Measurements from ENCODE around the gene KIAA1671. TPM values are rescaled to one million over a fixed set of nuclear protein-coding genes. Genes with fewer than 3 reads are reported as not detected.

KIAA1671 gene
- total RNA-seq, 2 experiments from 2014 or later: 12.3 to 14.0 TPM

GRCh38 chr22:25051073-25051472 lies 98.6 kb downstream of the KIAA1671 start:
- H3K4me1 Mint-ChIP-seq: peaks cover 17% of the 10 kb centered on the region
- no peak for ATAC-seq
- H3K9me3 Mint-ChIP-seq (ENCODE audit: low read depth): peaks cover 14% of the 10 kb centered on the region
- ChIA-PET CTCF (interaction anchor here (0.6 to 6.3 kb wide), 12 partner anchors 8 to 209 kb away, joined by 3 to 79 read pairs (median 5); partner anchors contain the start of genes KIAA1671 and LHFPL7), POLR2A (no interaction called here)
- H3K27me3 Mint-ChIP-seq: peaks cover 2% of the 10 kb centered on the region
- H3K36me3 Mint-ChIP-seq (ENCODE audit: low read depth): no peaks in the 10 kb centered on the region
- intact Hi-C loops (cut with DNase I, micrococcal nuclease): no loop called here
- H3K4me3 Mint-ChIP-seq: no peak overlapping the region
- no peak overlapping the region for H3K27ac Mint-ChIP-seq
- DNase-seq: peak; percentile 52

GRCh38 chr22:25051983-25052710 lies 99.6 kb downstream of the KIAA1671 start:
- POLR2A ChIA-PET: no interaction called here
- H3K4me3 Mint-ChIP-seq: no peak overlapping the region

GRCh38 chr22:25053153-25053805 lies 100.8 kb downstream of the KIAA1671 start:
- peaks cover 27% of the 10 kb centered on the region for H3K4me1 Mint-ChIP-seq
- intact Hi-C loops (cut with DNase I, micrococcal nuclease): no loop called here
- no peaks in the 10 kb centered on the region for H3K36me3 Mint-ChIP-seq (ENCODE audit: low read depth)
- ChIA-PET POLR2A (interaction anchor here (1.2 kb wide), 1 partner anchor 57 kb away, joined by 3 read pairs; no protein-coding TSS in a partner anchor), CTCF (interaction anchor here (0.8 to 6.3 kb wide), 7 partner anchors 16 to 120 kb away, joined by 3 to 79 read pairs (median 3); partner anchors contain the start of genes KIAA1671 and LHFPL7)
- DNase-seq (peak; percentile 20), ATAC-seq (no peak)
- H3K4me3 Mint-ChIP-seq: no peak overlapping the region
- peaks cover 14% of the 10 kb centered on the region for H3K9me3 Mint-ChIP-seq (ENCODE audit: low read depth)
- peak overlapping the region; percentile 43 for H3K27ac Mint-ChIP-seq
- H3K27me3 Mint-ChIP-seq: peaks cover 2% of the 10 kb centered on the region

More at GRCh38 chr22:25051983-25052710, 99.6 kb downstream of the KIAA1671 start:
- DNase-seq (no peak), ATAC-seq (no peak)
- intact Hi-C loops (cut with DNase I, micrococcal nuclease): no loop called here
- Mint-ChIP-seq H3K27me3 (peaks cover 2% of the 10 kb centered on the region), H3K27ac (no peak overlapping the region), H3K4me1 (peaks cover 21% of the 10 kb centered on the region), H3K9me3 (ENCODE audit: low read depth) (peaks cover 14% of the 10 kb centered on the region), H3K36me3 (ENCODE audit: low read depth) (no peaks in the 10 kb centered on the region)
- CTCF ChIA-PET: interaction anchor here (0.8 to 6.3 kb wide), 7 partner anchors 8 to 121 kb away, joined by 3 to 79 read pairs (median 4); partner anchors contain the start of genes KIAA1671 and LHFPL7

GRCh38 chr22:25054943-25055511 lies 102.5 kb downstream of the KIAA1671 start:
- H3K27ac Mint-ChIP-seq: peak overlapping the region; percentile 81
- peaks cover 14% of the 10 kb centered on the region for H3K9me3 Mint-ChIP-seq (ENCODE audit: low read depth)
- H3K36me3 Mint-ChIP-seq (ENCODE audit: low read depth): no peaks in the 10 kb centered on the region
- ATAC-seq (peak; percentile 81), DNase-seq (peak; percentile 90)
- peak overlapping the region; percentile 9 for H3K4me3 Mint-ChIP-seq
- peaks cover 36% of the 10 kb centered on the region for H3K4me1 Mint-ChIP-seq
- intact Hi-C loops (cut with DNase I, micrococcal nuclease): loop anchor here (1.0 to 2.0 kb wide), 5 partner anchors 16 to 61 kb away; no protein-coding TSS in a partner anchor
- CTCF ChIA-PET: interaction anchor here (0.6 to 4.3 kb wide), 11 partner anchors 15 to 252 kb away, joined by 3 to 46 read pairs (median 5); no protein-coding TSS in a partner anchor
- POLR2A ChIA-PET: interaction anchor here (0.7 to 1.2 kb wide), 3 partner anchors 21 to 680 kb away, joined by 3 read pairs; no protein-coding TSS in a partner anchor
- peaks cover 2% of the 10 kb centered on the region for H3K27me3 Mint-ChIP-seq

- Mint-ChIP-seq H3K36me3 (ENCODE audit: low read depth) (no peaks in the 10 kb centered on the region), H3K27ac (no peak overlapping the region), H3K4me1 (peaks cover 59% of the 10 kb centered on the region), H3K4me3 (no peak overlapping the region), H3K27me3 (peaks cover 2% of the 10 kb centered on the region), H3K9me3 (ENCODE audit: low read depth) (no peaks in the 10 kb centered on the region)
- ChIA-PET CTCF (interaction anchor here (0.6 to 4.3 kb wide), 13 partner anchors 8 to 236 kb away, joined by 3 to 46 read pairs (median 4); partner anchors contain the start of gene KIAA1671), POLR2A (interaction anchor here (0.6 kb wide), 1 partner anchor 42 kb away, joined by 6 read pairs; no protein-coding TSS in a partner anchor)
- peak; percentile 90 for DNase-seq
- intact Hi-C loops (cut with DNase I, micrococcal nuclease): loop anchor here in 1 of 2 experiments (2.0 kb wide), 1 partner anchor 118 kb away; no protein-coding TSS in a partner anchor
- peak; percentile 49 for ATAC-seq
These were observed 104.7 kb downstream of the KIAA1671 start for GRCh38 chr22:25057013-25057881.

- H3K36me3 Mint-ChIP-seq (ENCODE audit: low read depth): no peaks in the 10 kb centered on the region
- H3K4me3 Mint-ChIP-seq: no peak overlapping the region
- ATAC-seq (no peak), DNase-seq (no peak)
- H3K9me3 Mint-ChIP-seq (ENCODE audit: low read depth): no peaks in the 10 kb centered on the region
- peaks cover 66% of the 10 kb centered on the region for H3K4me1 Mint-ChIP-seq
- POLR2A ChIA-PET: no interaction called here
- no peaks in the 10 kb centered on the region for H3K27me3 Mint-ChIP-seq
- peak overlapping the region; percentile 52 for H3K27ac Mint-ChIP-seq
- intact Hi-C loops (cut with DNase I, micrococcal nuclease): no loop called here
- CTCF ChIA-PET: interaction anchor here (1.2 to 1.9 kb wide), 4 partner anchors 9 to 52 kb away, joined by 5 to 9 read pairs (median 6); no protein-coding TSS in a partner anchor
These were observed 106.9 kb downstream of the KIAA1671 start for GRCh38 chr22:25059438-25059837.

- ATAC-seq (peak; percentile 82), DNase-seq (peak; percentile 79)
- H3K36me3 Mint-ChIP-seq (ENCODE audit: low read depth): no peaks in the 10 kb centered on the region
- CTCF ChIA-PET: interaction anchor here (0.5 to 2.3 kb wide), 15 partner anchors 8 to 135 kb away, joined by 3 to 14 read pairs (median 4); no protein-coding TSS in a partner anchor
- H3K4me3 Mint-ChIP-seq: peak overlapping the region; percentile 41
- no peaks in the 10 kb centered on the region for H3K9me3 Mint-ChIP-seq (ENCODE audit: low read depth)
- peak overlapping the region; percentile 90 for H3K27ac Mint-ChIP-seq
- intact Hi-C loops (cut with DNase I, micrococcal nuclease): loop anchor here (1.0 to 2.0 kb wide), 7 partner anchors 8 to 506 kb away; partner anchors contain the start of genes GUCD1 (in 1 of the 2) and SNRPD3 (in 1 of the 2)
- POLR2A ChIA-PET: interaction anchor here (1.0 kb wide), 3 partner anchors 16 to 25 kb away, joined by 3 to 6 read pairs (median 4); no protein-coding TSS in a partner anchor
- peaks cover 67% of the 10 kb centered on the region for H3K4me1 Mint-ChIP-seq
- no peaks in the 10 kb centered on the region for H3K27me3 Mint-ChIP-seq
These were observed 108.1 kb downstream of the KIAA1671 start for GRCh38 chr22:25060522-25061071.

GRCh38 chr22:25061134-25061533 lies 108.6 kb downstream of the KIAA1671 start:
- Mint-ChIP-seq H3K9me3 (ENCODE audit: low read depth) (no peaks in the 10 kb centered on the region), H3K36me3 (ENCODE audit: low read depth) (no peaks in the 10 kb centered on the region), H3K4me1 (peaks cover 67% of the 10 kb centered on the region), H3K27ac (peak overlapping the region; percentile 90), H3K4me3 (peak overlapping the region; percentile 41), H3K27me3 (no peaks in the 10 kb centered on the region)
- DNase-seq (no peak), ATAC-seq (no peak)
- ChIA-PET CTCF (interaction anchor here (0.6 to 2.3 kb wide), 11 partner anchors 8 to 111 kb away, joined by 3 to 14 read pairs (median 4); no protein-coding TSS in a partner anchor), POLR2A (interaction anchor here (1.0 kb wide), 3 partner anchors 15 to 25 kb away, joined by 3 to 6 read pairs (median 4); no protein-coding TSS in a partner anchor)
- intact Hi-C loops (cut with DNase I, micrococcal nuclease): loop anchor here in 1 of 2 experiments (1.0 to 2.0 kb wide), 2 partner anchors 8 to 506 kb away; partner anchors contain the start of genes GUCD1 and SNRPD3

GRCh38 chr22:25061605-25062376 lies 109.3 kb downstream of the KIAA1671 start:
- ChIA-PET POLR2A (no interaction called here), CTCF (interaction anchor here (1.0 to 2.3 kb wide), 4 partner anchors 8 to 20 kb away, joined by 3 to 14 read pairs (median 6); no protein-coding TSS in a partner anchor)
- ATAC-seq: no peak
- Mint-ChIP-seq H3K4me3 (peak overlapping the region; percentile 56), H3K9me3 (ENCODE audit: low read depth) (no peaks in the 10 kb centered on the region), H3K36me3 (ENCODE audit: low read depth) (no peaks in the 10 kb centered on the region), H3K27me3 (no peaks in the 10 kb centered on the region), H3K27ac (peak overlapping the region; percentile 90), H3K4me1 (peaks cover 73% of the 10 kb centered on the region)
- DNase-seq: no peak
- intact Hi-C loops (cut with DNase I, micrococcal nuclease): loop anchor here (1.0 to 2.0 kb wide), 3 partner anchors 8 to 507 kb away; partner anchors contain the start of genes GUCD1 (in 1 of the 2) and SNRPD3 (in 1 of the 2)

Data from activated CD4-positive, alpha-beta T cell treated with anti-CD3 and anti-CD28 coated beads for 36 hours (primary cell).